ENCODE data around the gene TRMT11.

GRCh38 chr6:126034656-126035055, 48.3 kb downstream of the TRMT11 start:
- TF ChIP-seq CTCF (IDR thresholded peaks at IDR 0.05) (no peak), POLR2A (IDR thresholded peaks at IDR 0.05) (no peak)
